ENCODE measurements around the gene UBALD1. TPM values are rescaled to one million over a fixed set of nuclear protein-coding genes. Genes with fewer than 3 reads are reported as not detected.

UBALD1 gene
- total RNA-seq, 6 experiments from 2014 or later, result 23.5 to 33.2 (median 27.9) TPM

DNA sequence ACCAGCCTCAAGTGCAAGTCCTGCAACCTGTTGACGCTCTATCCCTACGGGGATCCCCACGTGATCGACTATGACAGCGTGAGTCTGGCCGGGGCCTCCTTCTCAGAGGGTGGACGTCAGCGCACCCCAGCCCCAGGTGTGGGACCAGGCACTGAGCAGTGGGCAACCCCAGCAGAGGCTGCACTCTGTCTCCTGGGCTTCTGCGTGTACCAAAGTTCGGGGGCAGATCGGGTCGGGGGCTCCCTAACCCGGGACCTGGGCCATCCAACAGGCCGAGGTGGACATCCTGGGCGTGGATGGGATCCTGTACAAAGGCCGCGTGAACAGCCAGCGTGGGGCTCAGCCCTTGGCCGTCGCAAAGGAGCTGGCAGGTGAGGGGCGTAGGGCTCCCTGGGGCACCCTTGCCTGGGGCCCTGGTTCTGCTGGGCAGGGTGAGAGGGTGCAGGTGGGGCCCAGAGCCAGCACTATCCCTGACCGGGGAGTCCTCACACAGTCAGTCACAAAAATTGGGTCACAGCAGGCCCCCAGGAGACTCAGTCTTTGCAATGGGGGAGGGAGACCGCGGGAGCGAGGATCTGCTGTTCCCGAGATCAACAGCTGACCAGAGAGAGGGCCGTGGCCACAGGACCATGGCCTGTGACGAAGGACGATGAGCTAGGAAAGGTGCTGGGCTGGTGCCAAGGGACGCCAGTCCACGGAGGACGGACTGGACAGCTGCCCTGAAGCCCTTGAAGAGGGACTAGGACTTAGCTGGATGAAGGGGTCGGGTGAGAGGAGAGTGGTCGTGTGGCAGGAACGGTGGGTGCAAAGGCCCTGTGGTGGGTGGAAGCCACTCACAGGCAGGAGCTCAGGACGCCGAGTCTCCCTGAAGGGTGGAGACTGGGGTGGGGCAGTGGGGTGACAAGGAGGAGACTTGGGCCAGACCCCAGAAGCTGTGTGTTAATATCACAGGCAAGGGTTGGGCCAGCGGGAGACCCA, 20.0 kb downstream of the UBALD1 start:
- H3K4me1 Mint-ChIP-seq (ENCODE audit: low read depth), result no peaks in the 10 kb centered on the region
- H3K27ac Mint-ChIP-seq, result no peak overlapping the region
- no peaks in the 10 kb centered on the region for H3K9me3 Mint-ChIP-seq
- DNase-seq, result no peak
- no peak overlapping the region for H3K4me3 Mint-ChIP-seq
- H3K27me3 Mint-ChIP-seq (ENCODE audit: insufficient read depth), result peaks cover 46% of the 10 kb centered on the region
- H3K36me3 Mint-ChIP-seq (ENCODE audit: low read depth), result no peaks in the 10 kb centered on the region
- TF ChIP-seq, protein P1, sequence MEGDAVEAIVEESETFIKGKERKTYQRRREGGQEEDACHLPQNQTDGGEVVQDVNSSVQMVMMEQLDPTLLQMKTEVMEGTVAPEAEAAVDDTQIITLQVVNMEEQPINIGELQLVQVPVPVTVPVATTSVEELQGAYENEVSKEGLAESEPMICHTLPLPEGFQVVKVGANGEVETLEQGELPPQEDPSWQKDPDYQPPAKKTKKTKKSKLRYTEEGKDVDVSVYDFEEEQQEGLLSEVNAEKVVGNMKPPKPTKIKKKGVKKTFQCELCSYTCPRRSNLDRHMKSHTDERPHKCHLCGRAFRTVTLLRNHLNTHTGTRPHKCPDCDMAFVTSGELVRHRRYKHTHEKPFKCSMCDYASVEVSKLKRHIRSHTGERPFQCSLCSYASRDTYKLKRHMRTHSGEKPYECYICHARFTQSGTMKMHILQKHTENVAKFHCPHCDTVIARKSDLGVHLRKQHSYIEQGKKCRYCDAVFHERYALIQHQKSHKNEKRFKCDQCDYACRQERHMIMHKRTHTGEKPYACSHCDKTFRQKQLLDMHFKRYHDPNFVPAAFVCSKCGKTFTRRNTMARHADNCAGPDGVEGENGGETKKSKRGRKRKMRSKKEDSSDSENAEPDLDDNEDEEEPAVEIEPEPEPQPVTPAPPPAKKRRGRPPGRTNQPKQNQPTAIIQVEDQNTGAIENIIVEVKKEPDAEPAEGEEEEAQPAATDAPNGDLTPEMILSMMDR (IDR thresholded peaks at IDR 0.05), result no peak

DNA sequence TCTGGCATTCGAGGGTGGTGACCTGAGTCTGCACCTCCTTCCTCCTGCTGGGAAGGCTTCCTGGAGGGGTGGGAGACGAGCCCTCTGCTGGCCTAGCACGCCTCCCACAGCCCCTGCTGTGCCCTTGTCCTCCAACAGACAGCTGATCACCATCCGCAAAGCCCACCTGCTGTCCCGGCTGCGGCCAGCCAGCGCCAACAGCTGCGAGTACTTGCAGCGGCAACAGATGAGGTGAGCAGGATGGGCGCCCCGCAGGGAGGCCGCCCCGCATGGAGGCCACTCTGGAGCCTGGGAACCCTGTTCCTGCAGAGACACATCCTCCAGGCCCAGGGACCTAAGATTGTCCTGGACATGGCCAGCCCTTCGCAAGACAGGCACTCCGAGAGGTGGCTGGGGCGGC, 21.6 kb downstream of the UBALD1 start:
- DNase-seq, result no peak
- H3K27me3 Mint-ChIP-seq (ENCODE audit: insufficient read depth), result peaks cover 39% of the 10 kb centered on the region
- TF ChIP-seq, protein P1 (IDR thresholded peaks at IDR 0.05), result no peak
- no peak overlapping the region for H3K27ac Mint-ChIP-seq
- no peak overlapping the region for H3K4me3 Mint-ChIP-seq
- H3K9me3 Mint-ChIP-seq, result peaks cover 8% of the 10 kb centered on the region
- no peaks in the 10 kb centered on the region for H3K4me1 Mint-ChIP-seq (ENCODE audit: low read depth)
- peaks cover 5% of the 10 kb centered on the region; the same call in 1 of the 2 replicates for H3K36me3 Mint-ChIP-seq (ENCODE audit: low read depth)

DNA sequence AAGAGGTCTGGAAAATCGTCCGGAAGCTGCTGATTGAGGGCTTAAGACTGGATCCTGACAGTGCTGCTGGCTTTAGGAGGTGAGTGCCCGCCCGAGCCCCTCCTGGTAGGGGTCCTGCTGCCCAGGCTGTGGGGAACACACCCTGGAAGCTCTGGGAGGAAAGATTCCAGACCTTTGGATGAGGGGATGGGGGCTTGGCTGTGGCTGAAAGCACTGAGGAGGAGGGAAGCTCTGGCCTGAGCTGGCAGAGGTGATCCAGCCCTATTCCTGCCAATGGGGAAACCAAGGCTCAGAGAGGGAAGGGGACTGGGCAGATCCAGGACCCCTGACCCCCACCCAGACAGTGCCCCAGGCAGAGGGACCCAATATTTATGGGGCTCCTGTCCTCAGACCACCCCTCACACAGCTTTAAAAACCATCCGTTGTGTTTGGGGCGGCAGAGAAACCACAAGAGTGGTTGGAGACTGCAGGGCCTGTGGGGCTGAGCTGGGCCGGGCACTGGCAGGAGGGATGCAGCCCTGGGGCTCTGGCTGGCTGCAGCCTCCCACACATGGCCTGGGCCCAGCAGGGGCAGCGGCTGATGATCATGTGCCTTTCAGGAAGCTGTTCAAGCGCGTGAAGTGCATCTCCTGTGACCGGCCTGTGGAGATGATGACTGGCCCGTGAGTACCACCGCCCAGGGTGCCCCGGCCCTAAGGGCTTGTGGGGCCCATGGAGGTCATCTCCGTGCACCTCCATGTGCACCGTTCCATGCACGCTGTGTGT, 22.8 kb downstream of the UBALD1 start:
- Mint-ChIP-seq H3K9me3 (peaks cover 11% of the 10 kb centered on the region), H3K36me3 (ENCODE audit: low read depth) (peaks cover 5% of the 10 kb centered on the region; the same call in 1 of the 2 replicates), H3K27me3 (ENCODE audit: insufficient read depth) (peaks cover 39% of the 10 kb centered on the region), H3K4me3 (no peak overlapping the region), H3K27ac (no peak overlapping the region), H3K4me1 (ENCODE audit: low read depth) (no peaks in the 10 kb centered on the region)
- TF ChIP-seq, protein P1 (IDR thresholded peaks at IDR 0.05), result no peak
- DNase-seq, result no peak

DNA sequence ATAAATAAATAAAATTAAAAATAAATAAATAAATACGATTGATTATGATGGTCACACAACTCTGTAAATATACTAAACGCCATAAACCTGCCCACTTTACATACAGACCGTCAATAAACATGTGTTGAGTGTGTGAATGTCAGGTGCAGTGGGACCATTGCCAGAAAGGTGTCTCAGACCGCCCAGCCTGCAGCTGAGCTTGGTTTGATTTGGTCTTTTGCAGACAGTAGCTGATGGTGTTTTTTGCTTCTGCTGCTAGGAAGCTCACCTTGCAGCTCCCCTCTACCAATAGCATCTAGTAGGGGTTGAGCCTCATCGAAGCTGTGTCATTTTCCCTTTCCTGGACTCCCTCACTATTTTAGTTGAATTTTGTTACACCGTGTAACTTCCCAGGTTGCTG, 23.5 kb downstream of the UBALD1 start:
- Mint-ChIP-seq H3K36me3 (ENCODE audit: low read depth) (peaks cover 5% of the 10 kb centered on the region; the same call in 1 of the 2 replicates), H3K27me3 (ENCODE audit: insufficient read depth) (peaks cover 39% of the 10 kb centered on the region), H3K9me3 (peaks cover 11% of the 10 kb centered on the region), H3K4me3 (no peak overlapping the region), H3K27ac (no peak overlapping the region), H3K4me1 (ENCODE audit: low read depth) (no peaks in the 10 kb centered on the region)
- no peak for DNase-seq
- TF ChIP-seq, protein P1 (IDR thresholded peaks at IDR 0.05), result no peak

DNA sequence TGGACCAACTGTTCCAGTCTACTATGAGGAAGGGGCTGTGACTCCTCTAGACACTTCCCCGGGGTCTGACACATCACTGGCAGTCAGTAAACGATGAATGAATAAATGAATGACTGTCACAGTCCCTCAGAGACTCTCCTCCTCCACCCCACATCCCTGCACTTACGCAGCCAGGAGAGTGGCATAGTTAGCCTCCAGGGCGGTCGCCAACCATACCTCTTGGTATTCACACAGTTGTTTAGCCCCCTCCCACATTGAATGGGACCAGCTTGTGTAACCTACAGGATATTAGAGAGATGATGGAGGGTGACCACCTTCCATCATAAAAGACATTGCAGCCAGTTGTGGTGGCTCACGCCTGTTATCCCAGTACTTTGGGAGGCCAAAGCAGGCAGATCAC, 25.7 kb downstream of the UBALD1 start:
- TF ChIP-seq, protein P1 (IDR thresholded peaks at IDR 0.05), result no peak
- DNase-seq, result no peak
- H3K36me3 Mint-ChIP-seq (ENCODE audit: low read depth), result peaks cover 5% of the 10 kb centered on the region; the same call in 1 of the 2 replicates
- no peaks in the 10 kb centered on the region for H3K4me1 Mint-ChIP-seq (ENCODE audit: low read depth)
- no peak overlapping the region for H3K27ac Mint-ChIP-seq
- H3K9me3 Mint-ChIP-seq, result peaks cover 11% of the 10 kb centered on the region
- peaks cover 32% of the 10 kb centered on the region for H3K27me3 Mint-ChIP-seq (ENCODE audit: insufficient read depth)
- no peak overlapping the region for H3K4me3 Mint-ChIP-seq
